SK-N-SH (cell line): ENCODE data around the gene CUBN.

Source experiments
- CTCF ChIP-seq: fragments of 200-600 bp; sonication (generic); IDR thresholded peaks from 2 replicates; pipeline ENCODE4 v1.6.1; 2017; ENCODE audit warnings: antibody characterized with exemption, mild to moderate bottlenecking, moderate library complexity
- RXRA ChIP-seq: IDR thresholded peaks from 2 replicates; pipeline ENCODE4 v1.4.0; 2012; ENCODE audit warnings: low read depth, mild to moderate bottlenecking, borderline replicate concordance

- TF ChIP-seq RXRA (no peak), CTCF (no peak)
These were observed 63.6 kb downstream of the CUBN start for GRCh38 chr10:17066000-17066399.
